Pancreas (tissue), 10 donors: ENCODE results near the gene PGD. TPM values are rescaled to one million over a fixed set of nuclear protein-coding genes. Genes with fewer than 3 reads are reported as not detected.
"Not testable (repeated sequence)": the region's sequence is repeated elsewhere in the genome, so short reads cannot be mapped to it uniquely, and the experiment has no call there.

Source experiments
- ATAC-seq, 4 donors: fragments of 200-7000 bp; cut with Tn5 transposase; one replicate each; pipeline versions ENCODE4 v1.8.0 to v1.9.1; 2020; ENCODE audit warnings: mild to moderate bottlenecking in 4 of 4, moderate library complexity in 4 of 4
- DNase-seq, 6 donors: peaks; one replicate each; pipeline ENCODE4 v3.0.0-alpha.2; 2020
- FAIRE-seq: peaks from 2 replicates; lab custom pipeline; 2012; peaks lifted over from hg19 to GRCh38; lab: Jason Lieb, UNC
- H3K27ac ChIP-seq, 4 donors: fragments of 200-600 bp; sonication (generic); 1 replicate in 3 of 4; 2 replicates in 1 of 4; pipeline versions ENCODE4 v1.5.0 to v1.8.0; 2020
- H3K27me3 ChIP-seq, 4 donors: fragments of 200-600 bp; one replicate each; pipeline ENCODE4 v1.8.0; 2021
- H3K36me3 ChIP-seq, 3 donors: fragments of 200-600 bp; sonication (generic) in 1 of 3; one replicate each; pipeline versions ENCODE4 v1.5.0 to v1.8.0; 2020 to 2021
- H3K4me1 ChIP-seq, 3 donors: fragments of 200-600 bp; one replicate each; pipeline ENCODE4 v1.8.0; 2021
- H3K4me3 ChIP-seq, 4 donors: fragments of 200-600 bp; sonication (generic) in 2 of 4; one replicate each; pipeline versions ENCODE4 v1.5.0 to v1.8.0; 2020 to 2021
- H3K9me3 ChIP-seq, 4 donors: fragments of 200-600 bp; one replicate each; pipeline ENCODE4 v1.8.0; 2021
- WGBS, 2 donors: extraction: QIAGEN DNeasy Blood & Tissue Kit; methylation state at CpG; one replicate each; pipeline ENCODE4 v1.1.7; 2013; 5-methylcytosine and 5-hydroxymethylcytosine counted together
- intact Hi-C, 3 donors: fragments of 100-400 bp; cut with DNase I; formaldehyde crosslinking; loops; one replicate each; pipeline versions ENCODE4 v1.11.1 to v1.14.2; 2022
- polyA plus RNA-seq, 2 donors: library from polyadenylated mRNA; stranded (reverse); fragments of 200-250 nt; gene quantifications; one replicate each; pipeline ENCODE4 v1.2.3, GENCODE V29; 2013
- total RNA-seq, 6 donors: library from RNA; stranded (reverse); fragmentation: NEBNext Ultra II Directional in 4 of 6; extraction: Animal tissue kit (Norgen Biotek cat#: 25700) in 4 of 6; gene quantifications; one replicate each; pipeline versions ENCODE4 v1.2.1 to v1.2.4, GENCODE V29; 2021 to 2023
- TF ChIP-seq, protein P1 (sequence below), 4 donors: fragments of 200-600 bp; sonication (generic) in 3 of 4; IDR thresholded peaks; one replicate each; pipeline versions ENCODE4 v1.5.0 to v1.8.0; 2021; ENCODE audit warnings: antibody characterized with exemption in 4 of 4
- donor health status: healthy with polysubstance abuse.
- donor health status: DM: no; HTN: no; CAD: no; lungs with moderate emphysema.
- donor health status: DM: no; HTN: no; CAD: no.
- donor health status: control.
- donor health status: control.
- donor health status: Bipolar disorder and iron deficiency.
- donor health status: DM: yes; HTN: yes; CAD: no.
- donor health status: DM: no; HTN: no; CAD: no.
- donor health status: DM: no; HTN: no; CAD: no.
- donor health status: DM: yes; HTN: yes; CAD: no.

The PGD gene
- total and polyA plus RNA-seq, 8 donors, result 12.7 to 40.0 (median 23.3) TPM

GRCh38 chr1:10402729-10403274, 3.9 kb downstream of the PGD start:
- Histone ChIP-seq H3K4me1 (peaks cover 0 to 12% (median 0%) of the 10 kb centered on the region in 3 donors), H3K4me3 (no peak overlapping the region), H3K9me3 (no peaks in the 10 kb centered on the region), H3K27me3 (no peaks in the 10 kb centered on the region), H3K27ac (no peak overlapping the region), H3K36me3 (peaks cover 4 to 34% (median 10%) of the 10 kb centered on the region in 3 donors)
- intact Hi-C loops, result no loop called here
- WGBS, 2 donors, result 96% methylated on average over 9 of the region's 9 CpGs
- FAIRE-seq (no peak), ATAC-seq (no peak), DNase-seq (no peak)
- TF ChIP-seq, protein P1, sequence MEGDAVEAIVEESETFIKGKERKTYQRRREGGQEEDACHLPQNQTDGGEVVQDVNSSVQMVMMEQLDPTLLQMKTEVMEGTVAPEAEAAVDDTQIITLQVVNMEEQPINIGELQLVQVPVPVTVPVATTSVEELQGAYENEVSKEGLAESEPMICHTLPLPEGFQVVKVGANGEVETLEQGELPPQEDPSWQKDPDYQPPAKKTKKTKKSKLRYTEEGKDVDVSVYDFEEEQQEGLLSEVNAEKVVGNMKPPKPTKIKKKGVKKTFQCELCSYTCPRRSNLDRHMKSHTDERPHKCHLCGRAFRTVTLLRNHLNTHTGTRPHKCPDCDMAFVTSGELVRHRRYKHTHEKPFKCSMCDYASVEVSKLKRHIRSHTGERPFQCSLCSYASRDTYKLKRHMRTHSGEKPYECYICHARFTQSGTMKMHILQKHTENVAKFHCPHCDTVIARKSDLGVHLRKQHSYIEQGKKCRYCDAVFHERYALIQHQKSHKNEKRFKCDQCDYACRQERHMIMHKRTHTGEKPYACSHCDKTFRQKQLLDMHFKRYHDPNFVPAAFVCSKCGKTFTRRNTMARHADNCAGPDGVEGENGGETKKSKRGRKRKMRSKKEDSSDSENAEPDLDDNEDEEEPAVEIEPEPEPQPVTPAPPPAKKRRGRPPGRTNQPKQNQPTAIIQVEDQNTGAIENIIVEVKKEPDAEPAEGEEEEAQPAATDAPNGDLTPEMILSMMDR (IDR thresholded peaks at IDR 0.05), result no peak

DNA sequence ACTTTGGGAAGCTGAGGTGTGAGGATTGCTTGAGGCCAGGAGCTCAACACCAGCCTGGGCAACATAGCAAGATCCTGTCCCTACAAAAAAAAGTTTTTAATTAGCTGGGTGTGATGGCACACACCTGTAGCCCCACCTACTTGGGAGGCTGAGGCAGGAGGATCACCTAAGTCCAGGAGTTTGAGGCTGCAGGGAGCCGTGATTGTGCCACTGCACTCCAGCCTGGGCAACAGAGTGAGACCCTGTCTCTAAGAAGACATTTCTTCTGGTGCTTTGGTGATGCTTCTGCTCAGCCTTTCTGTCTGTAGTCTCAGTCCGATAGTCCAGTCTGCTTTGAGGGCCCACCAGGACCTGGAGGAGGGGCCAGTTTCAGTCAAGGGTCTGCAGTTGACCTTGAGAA, 8.3 kb downstream of the PGD start:
- Histone ChIP-seq H3K4me1 (no peaks in the 10 kb centered on the region), H3K36me3 (peaks cover 7 to 51% (median 25%) of the 10 kb centered on the region in 3 donors), H3K27me3 (no peaks in the 10 kb centered on the region), H3K4me3 (no peak overlapping the region), H3K27ac (no peak overlapping the region), H3K9me3 (no peaks in the 10 kb centered on the region)
- TF ChIP-seq, protein P1 (IDR thresholded peaks at IDR 0.05), result no peak
- no peak for DNase-seq
- no peak for ATAC-seq
- no peak for FAIRE-seq
- 96 to 97% methylated on average over 2 of the region's 2 CpGs for WGBS, 2 donors
- intact Hi-C loops, result no loop called here

- H3K4me3 ChIP-seq, result no peak overlapping the region
- H3K27ac ChIP-seq, result peak overlapping the region in 1 of 4 donors; percentile 9
- DNase-seq, result no peak
- peak in 2 of 4 donors; percentile 77 to 85 for ATAC-seq
- H3K36me3 ChIP-seq, result peaks cover 0 to 45% (median 25%) of the 10 kb centered on the region in 3 donors
- H3K27me3 ChIP-seq, result no peaks in the 10 kb centered on the region
- WGBS, 2 donors, result 86 to 89% methylated on average over 6 of the region's 6 CpGs
- FAIRE-seq, result no peak
- H3K4me1 ChIP-seq, result no peaks in the 10 kb centered on the region
- TF ChIP-seq, protein P1 (IDR thresholded peaks at IDR 0.05), result no peak
- H3K9me3 ChIP-seq, result no peaks in the 10 kb centered on the region
- intact Hi-C loops, result no loop called here
Observed at GRCh38 chr1:10415211-10415930, 16.5 kb downstream of the PGD start.

GRCh38 chr1:10415967-10416366, 17.1 kb downstream of the PGD start:
- H3K36me3 ChIP-seq, result peaks cover 0 to 45% (median 25%) of the 10 kb centered on the region in 3 donors
- DNase-seq, H3K27me3 ChIP-seq, H3K9me3 ChIP-seq, H3K4me1 ChIP-seq, ATAC-seq, intact Hi-C loops, FAIRE-seq, H3K27ac ChIP-seq, H3K4me3 ChIP-seq: not testable (repeated sequence)
- 95 to 100% methylated on average over 1 of the region's 1 CpG for WGBS, 2 donors

DNA sequence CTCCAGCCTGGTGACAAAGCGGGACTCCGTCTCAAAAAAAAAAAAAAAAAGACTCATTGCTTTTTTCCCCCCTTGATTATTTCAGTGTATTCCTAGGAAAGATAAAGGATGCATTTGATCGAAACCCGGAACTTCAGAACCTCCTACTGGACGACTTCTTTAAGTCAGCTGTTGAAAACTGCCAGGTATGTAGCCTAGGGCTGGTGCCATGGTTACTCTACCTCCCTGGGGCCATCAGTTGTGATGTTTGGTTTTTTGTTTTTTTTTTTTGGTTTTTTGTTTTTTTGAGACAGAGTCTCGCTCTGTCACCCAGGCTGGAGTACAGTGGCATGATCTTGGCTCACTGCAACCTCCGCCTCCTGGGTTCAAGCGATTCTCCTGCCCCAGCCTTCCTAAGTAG, 19.9 kb downstream of the PGD start:
- peaks cover 0 to 28% (median 10%) of the 10 kb centered on the region in 3 donors for H3K36me3 ChIP-seq
- H3K27ac ChIP-seq, H3K27me3 ChIP-seq, H3K4me1 ChIP-seq, FAIRE-seq, ATAC-seq, H3K9me3 ChIP-seq, intact Hi-C loops, H3K4me3 ChIP-seq, DNase-seq: not testable (repeated sequence)
- 90 to 95% methylated on average over 8 of the region's 8 CpGs for WGBS, 2 donors

GRCh38 chr1:10419351-10419750, 20.5 kb downstream of the PGD start:
- 88 to 89% methylated on average over 15 of the region's 15 CpGs for WGBS, 2 donors
- Histone ChIP-seq H3K4me1 (no peaks in the 10 kb centered on the region), H3K4me3 (no peak overlapping the region), H3K9me3 (no peaks in the 10 kb centered on the region), H3K27me3 (no peaks in the 10 kb centered on the region), H3K27ac (no peak overlapping the region), H3K36me3 (peaks cover 0 to 23% (median 10%) of the 10 kb centered on the region in 3 donors)
- DNase-seq (no peak), ATAC-seq (peak in 1 of 4 donors; percentile 8), FAIRE-seq (no peak)
- intact Hi-C loops, result no loop called here
- TF ChIP-seq, protein P1 (IDR thresholded peaks at IDR 0.05), result no peak
